Large intestine (tissue), 3 donors: ENCODE measurements around the gene C19orf73. TPM values are rescaled to one million over a fixed set of nuclear protein-coding genes. Genes with fewer than 3 reads are reported as not detected.
A peak's percentile ranks its signal among the peaks of the same experiment; 100 is the strongest.
"Not testable (repeated sequence)": the region's sequence is repeated elsewhere in the genome, so short reads cannot be mapped to it uniquely, and the experiment has no call there.

Source experiments
- DNase-seq, 2 donors: peaks; one replicate each; pipeline versions ENCODE4 v3.0.0 to v3.0.0-alpha.2; 2013
- H3K27ac ChIP-seq: one replicate; pipeline ENCODE4 v1.5.1; 2013; ENCODE audit warnings: low read length
- H3K27me3 ChIP-seq: 2 replicates; pipeline ENCODE4 v1.6.1; 2013; ENCODE audit warnings: low read length; ENCODE audit not compliant: control insufficient read depth, insufficient read depth
- H3K36me3 ChIP-seq: 2 replicates; pipeline ENCODE4 v1.6.1; 2013; ENCODE audit warnings: low read length; ENCODE audit not compliant: control insufficient read depth, insufficient read depth
- H3K4me1 ChIP-seq: one replicate; pipeline ENCODE4 v1.6.1; 2013; ENCODE audit warnings: low read length; ENCODE audit not compliant: control insufficient read depth, insufficient read depth
- H3K4me3 ChIP-seq: one replicate; pipeline ENCODE4 v1.5.1; 2013; ENCODE audit warnings: low read length
- H3K9me3 ChIP-seq: one replicate; pipeline ENCODE4 v1.6.1; 2013; ENCODE audit warnings: mild to moderate bottlenecking, low read depth, low read length, moderate library complexity; ENCODE audit not compliant: control insufficient read depth
- WGBS: methylation state at CpG from one replicate; pipeline ENCODE4 v1.1.5; 2013; ENCODE audit warnings: low lambda C conversion rate; ENCODE audit not compliant: insufficient coverage; 5-methylcytosine and 5-hydroxymethylcytosine counted together
- polyA plus RNA-seq: library from polyadenylated mRNA; unstranded; fragments of 120-200 nt; gene quantifications from one replicate; pipeline ENCODE4 v1.2.1, GENCODE V29; 2013

C19orf73 gene
- polyA plus RNA-seq, 1 donor, result 1.4 TPM

DNA sequence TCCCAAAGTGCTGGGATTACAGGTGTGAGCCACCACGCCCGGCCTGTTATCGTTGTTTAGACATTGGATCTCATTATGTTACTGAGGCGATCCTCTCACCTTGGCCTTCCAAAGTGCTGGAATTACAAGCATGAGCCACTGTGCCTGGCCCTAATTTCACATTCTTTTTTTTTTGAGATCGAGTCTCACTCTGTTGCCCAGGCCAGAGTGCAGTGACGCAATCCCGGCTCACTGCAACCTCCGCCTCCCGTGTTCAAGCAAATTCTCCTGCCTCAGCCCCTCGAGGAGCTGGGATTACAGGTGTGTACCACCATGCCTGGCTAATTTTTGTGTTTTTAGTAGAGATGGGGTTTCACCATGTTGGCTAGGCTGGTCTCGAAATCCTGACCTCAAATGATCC, 4.3 kb upstream of the C19orf73 start:
- not testable (repeated sequence) for H3K9me3 ChIP-seq, H3K36me3 ChIP-seq, H3K4me3 ChIP-seq, DNase-seq, H3K27ac ChIP-seq
- Histone ChIP-seq H3K27me3 (peaks cover 22% of the 10 kb centered on the region), H3K4me1 (peaks cover 15% of the 10 kb centered on the region)
- no CpG with 5 or more reads among the region's 11 CpGs for WGBS

DNA sequence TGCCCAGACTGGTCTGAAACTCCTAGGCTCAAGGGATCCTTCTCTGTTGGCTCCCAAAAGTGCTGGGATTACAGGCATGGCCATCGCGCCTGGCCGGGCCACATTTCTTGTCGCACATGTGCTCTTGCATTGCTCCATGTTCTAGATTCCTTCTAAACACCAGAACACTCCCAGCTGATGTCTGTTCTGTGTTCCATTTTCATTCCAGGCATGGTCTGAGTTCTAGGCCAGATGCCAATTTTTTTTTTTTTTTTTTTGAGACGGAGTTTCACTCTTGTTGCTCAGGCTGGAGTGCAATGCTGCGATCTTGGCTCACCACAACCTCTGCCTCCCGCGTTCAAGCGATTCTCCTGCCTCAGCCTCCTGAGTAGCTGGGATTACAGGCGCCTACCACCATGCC, 2.9 kb upstream of the C19orf73 start:
- not testable (repeated sequence) for H3K4me3 ChIP-seq, H3K27ac ChIP-seq, DNase-seq, H3K36me3 ChIP-seq, H3K9me3 ChIP-seq
- Histone ChIP-seq H3K27me3 (peaks cover 22% of the 10 kb centered on the region), H3K4me1 (peaks cover 21% of the 10 kb centered on the region)
- WGBS, result no CpG with 5 or more reads among the region's 10 CpGs

DNA sequence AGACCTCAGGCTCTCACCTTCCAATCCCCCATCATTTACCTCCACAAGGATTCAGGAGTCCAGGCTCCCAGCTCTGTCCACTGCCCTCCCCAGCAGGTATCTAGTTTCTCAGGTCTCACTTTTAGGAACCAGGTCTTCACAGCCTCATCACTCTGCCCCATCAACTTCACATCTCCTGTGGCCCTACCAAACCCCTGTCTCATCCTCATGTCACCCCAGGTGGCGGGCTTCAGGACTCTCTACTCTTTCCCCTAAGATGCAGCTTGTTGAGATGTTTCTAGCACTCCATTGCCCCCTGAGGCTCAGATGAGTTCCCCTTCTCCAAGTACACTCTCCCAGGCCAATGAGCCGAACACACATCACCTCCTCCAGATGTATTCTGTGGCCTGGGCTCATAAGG, 1.9 kb upstream of the C19orf73 start:
- 80% methylated on average over 1 of the region's 2 CpGs for WGBS
- no peak for DNase-seq
- H3K27ac ChIP-seq, result no peak overlapping the region
- peaks cover 3% of the 10 kb centered on the region for H3K9me3 ChIP-seq
- H3K27me3 ChIP-seq, result peaks cover 19% of the 10 kb centered on the region
- H3K4me1 ChIP-seq, result peaks cover 21% of the 10 kb centered on the region
- no peak overlapping the region for H3K4me3 ChIP-seq
- H3K36me3 ChIP-seq, result peaks cover 3% of the 10 kb centered on the region

DNA sequence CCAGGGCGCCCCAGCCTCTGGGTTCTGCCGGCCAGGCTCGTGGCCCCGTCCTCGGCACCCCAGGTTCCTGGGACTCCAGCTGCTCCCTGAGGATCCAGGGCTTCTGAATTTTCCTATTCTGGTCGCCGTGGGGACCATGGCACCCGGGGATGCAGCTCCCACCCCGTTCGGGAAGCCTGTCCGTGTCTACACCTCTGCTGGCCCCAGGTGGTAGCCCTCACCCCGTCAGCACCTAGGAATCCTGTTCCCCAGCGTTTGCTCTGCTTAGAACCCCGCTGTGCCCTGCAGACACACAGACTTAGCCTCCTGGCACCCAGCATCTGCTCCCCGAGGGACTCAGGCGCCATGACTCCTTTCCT, 1.4 kb upstream of the C19orf73 start:
- H3K4me3 ChIP-seq, result no peak overlapping the region
- WGBS, result no CpG with 5 or more reads among the region's 16 CpGs
- H3K36me3 ChIP-seq, result peaks cover 3% of the 10 kb centered on the region
- H3K27me3 ChIP-seq, result peaks cover 19% of the 10 kb centered on the region
- peaks cover 21% of the 10 kb centered on the region for H3K4me1 ChIP-seq
- DNase-seq, result no peak
- peaks cover 3% of the 10 kb centered on the region for H3K9me3 ChIP-seq
- no peak overlapping the region for H3K27ac ChIP-seq

DNA sequence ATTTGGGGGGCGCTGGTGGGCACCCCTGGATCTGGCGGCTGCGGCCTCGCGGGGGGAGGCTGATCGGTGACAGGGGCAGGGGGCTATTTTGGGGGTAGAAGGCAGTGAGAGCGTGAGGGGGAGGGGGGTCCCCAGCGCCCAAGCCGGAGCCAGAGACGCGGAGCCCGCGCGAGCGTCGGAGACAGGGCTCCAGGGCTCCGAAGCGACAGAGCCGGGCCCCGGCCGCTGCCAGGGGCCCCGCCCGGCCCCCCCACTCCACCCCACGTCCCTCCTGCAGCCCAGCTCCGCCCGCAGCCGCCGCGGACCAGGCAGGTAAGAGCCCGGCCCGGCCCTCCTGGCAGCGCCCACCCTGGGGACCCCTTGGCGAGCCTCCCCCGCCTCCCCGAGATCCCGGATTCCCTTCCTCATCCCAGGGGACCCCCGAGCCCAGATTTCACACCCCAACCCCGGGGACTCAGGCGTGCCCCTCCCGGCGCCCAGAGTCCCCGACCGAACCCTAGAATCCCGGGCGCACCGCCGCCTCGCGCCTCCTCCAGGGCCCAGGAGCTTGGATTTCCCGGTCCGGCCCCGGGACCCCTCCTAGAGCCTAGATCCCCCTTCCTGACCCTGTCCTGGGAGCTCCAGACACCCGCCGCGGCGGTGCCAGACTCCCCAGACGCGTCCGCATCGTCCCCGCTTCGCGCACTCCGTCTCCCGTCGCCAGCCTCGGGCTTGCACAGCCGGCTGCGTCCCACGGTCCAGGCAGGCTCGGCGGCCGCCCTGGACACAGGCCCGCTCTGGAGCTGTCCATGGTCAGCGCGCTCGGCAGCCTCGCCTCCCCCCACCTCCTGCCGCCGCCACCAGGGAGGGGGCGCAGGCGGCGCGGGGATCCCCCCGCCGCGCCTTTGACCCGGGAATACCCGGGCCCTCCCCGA, 725 bp upstream of the C19orf73 start, which contains the start of gene PPFIA3:
PPFIA3 (plus strand) TSS at position 134 of the 914 bp plus-strand sequence. CDS start 8,330 bp downstream, outside the sequence.
- Histone ChIP-seq H3K9me3 (peaks cover 3% of the 10 kb centered on the region), H3K4me1 (peaks cover 18% of the 10 kb centered on the region), H3K36me3 (peaks cover 3% of the 10 kb centered on the region), H3K27ac (peak within 1 kb of the TSS; percentile 97), H3K4me3 (peak within 1 kb of the TSS; percentile 90), H3K27me3 (peaks cover 19% of the 10 kb centered on the region)
- DNase-seq, result peak in 1 of 2 donors; percentile 41
- WGBS, result no CpG with 5 or more reads among the region's 90 CpGs

DNA sequence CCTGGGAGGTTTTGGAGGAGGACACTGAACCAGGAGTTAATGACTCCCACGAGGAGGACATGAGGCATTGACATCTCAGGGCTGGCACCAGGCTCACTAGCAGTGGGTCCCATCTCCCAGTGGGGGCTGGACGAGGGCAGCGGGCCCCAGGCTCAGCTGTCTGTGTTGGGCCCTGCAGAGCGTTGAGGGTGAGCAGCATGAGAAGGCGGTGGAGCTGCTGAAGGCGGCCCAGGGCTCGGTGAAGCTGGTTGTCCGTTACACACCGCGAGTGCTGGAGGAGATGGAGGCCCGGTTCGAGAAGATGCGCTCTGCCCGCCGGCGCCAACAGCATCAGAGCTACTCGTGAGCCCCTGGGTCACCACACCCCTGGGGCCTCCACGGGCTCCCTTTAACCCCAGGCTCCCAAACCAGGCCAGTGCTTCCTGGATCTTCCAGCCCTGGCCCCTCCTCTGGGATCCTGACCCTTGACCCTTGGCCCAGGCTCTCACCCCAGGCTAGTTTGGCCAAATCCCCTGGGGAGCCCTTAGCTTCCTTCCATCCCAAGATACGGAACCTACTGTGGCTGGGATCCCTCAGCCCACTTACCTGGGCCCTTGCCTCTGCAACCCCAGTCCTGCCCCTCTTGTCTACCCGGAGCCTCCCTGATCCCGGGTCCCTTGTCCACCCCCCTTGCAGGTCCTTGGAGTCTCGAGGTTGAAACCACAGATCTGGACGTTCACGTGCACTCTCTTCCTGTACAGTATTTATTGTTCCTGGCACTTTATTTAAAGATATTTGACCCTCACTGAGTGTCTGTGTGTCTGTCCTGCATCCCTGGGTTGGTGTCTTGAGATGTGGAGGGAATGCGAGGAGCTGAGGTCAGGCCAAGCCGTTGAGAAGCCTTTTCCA, 1.0 kb downstream of the C19orf73 start:
- peaks cover 3% of the 10 kb centered on the region for H3K9me3 ChIP-seq
- H3K27ac ChIP-seq, result peak overlapping the region; percentile 97
- no CpG with 5 or more reads among the region's 26 CpGs for WGBS
- DNase-seq, result no peak
- peaks cover 22% of the 10 kb centered on the region for H3K4me1 ChIP-seq
- H3K4me3 ChIP-seq, result peak overlapping the region; percentile 90
- peaks cover 3% of the 10 kb centered on the region for H3K36me3 ChIP-seq
- peaks cover 19% of the 10 kb centered on the region for H3K27me3 ChIP-seq

DNA sequence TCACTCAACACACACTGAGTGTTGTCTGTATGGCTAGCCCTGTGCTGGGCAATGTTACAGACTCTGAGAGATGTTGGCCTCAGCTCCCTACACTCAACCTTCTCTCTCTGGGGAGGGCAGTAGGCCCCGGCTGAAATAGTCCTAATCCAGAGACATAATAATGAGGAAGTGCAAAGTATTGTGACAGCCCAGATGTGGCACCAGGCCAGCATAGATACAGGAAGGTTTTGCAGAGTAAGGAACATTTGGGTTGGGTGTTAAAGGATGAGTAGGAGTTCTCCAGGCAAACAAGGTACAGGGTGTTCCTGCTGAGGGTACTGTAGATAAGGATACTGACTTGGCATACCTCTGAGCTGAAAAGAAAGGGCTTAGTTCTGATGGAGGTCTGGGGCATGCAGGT, 2.4 kb downstream of the C19orf73 start:
- no CpG with 5 or more reads among the region's 1 CpG for WGBS
- Histone ChIP-seq H3K4me1 (peaks cover 22% of the 10 kb centered on the region), H3K4me3 (no peak overlapping the region), H3K27me3 (peaks cover 19% of the 10 kb centered on the region), H3K36me3 (peaks cover 3% of the 10 kb centered on the region), H3K27ac (no peak overlapping the region), H3K9me3 (peaks cover 3% of the 10 kb centered on the region)
- no peak for DNase-seq

DNA sequence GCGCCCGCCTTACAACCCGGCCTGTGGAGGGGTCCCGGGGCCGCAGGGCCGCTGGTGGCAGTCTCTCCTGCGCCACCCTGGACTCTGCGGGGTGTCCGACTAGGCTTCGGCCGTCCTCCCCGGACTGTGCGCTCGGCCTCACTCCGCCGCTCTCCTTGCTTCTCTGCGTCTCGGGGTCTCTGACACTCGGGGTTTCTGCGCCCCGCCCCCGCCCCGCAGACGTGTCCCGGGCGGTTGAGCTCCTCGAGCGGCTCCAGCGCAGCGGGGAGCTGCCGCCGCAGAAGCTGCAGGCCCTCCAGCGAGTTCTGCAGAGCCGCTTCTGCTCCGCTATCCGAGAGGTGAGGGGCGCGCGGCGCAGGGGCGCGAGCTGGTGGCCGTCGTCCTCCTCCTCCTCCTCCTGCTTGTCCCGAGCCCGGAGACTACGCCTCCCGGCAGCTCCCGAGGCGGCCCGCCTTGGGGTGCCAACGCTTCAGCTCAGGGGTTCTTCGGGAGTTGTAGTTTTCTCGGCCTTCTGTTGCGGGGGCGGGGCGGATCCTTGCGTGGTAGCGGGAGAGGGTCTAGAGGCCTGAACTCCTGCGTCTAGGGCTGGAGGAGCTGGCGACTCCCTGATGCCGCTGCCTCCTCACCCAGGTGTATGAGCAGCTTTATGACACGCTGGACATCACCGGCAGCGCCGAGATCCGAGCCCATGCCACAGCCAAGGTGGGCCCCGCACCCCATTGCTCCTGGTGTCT, 4.1 kb downstream of the C19orf73 start:
- H3K4me1 ChIP-seq, result peaks cover 21% of the 10 kb centered on the region
- WGBS, result no CpG with 5 or more reads among the region's 68 CpGs
- peak overlapping the region; percentile 73 for H3K4me3 ChIP-seq
- H3K27me3 ChIP-seq, result peaks cover 3% of the 10 kb centered on the region
- H3K27ac ChIP-seq, result peak overlapping the region; percentile 67
- H3K9me3 ChIP-seq, result peaks cover 2% of the 10 kb centered on the region
- DNase-seq, result peak; percentile 48 to 73
- H3K36me3 ChIP-seq, result peaks cover 3% of the 10 kb centered on the region

DNA sequence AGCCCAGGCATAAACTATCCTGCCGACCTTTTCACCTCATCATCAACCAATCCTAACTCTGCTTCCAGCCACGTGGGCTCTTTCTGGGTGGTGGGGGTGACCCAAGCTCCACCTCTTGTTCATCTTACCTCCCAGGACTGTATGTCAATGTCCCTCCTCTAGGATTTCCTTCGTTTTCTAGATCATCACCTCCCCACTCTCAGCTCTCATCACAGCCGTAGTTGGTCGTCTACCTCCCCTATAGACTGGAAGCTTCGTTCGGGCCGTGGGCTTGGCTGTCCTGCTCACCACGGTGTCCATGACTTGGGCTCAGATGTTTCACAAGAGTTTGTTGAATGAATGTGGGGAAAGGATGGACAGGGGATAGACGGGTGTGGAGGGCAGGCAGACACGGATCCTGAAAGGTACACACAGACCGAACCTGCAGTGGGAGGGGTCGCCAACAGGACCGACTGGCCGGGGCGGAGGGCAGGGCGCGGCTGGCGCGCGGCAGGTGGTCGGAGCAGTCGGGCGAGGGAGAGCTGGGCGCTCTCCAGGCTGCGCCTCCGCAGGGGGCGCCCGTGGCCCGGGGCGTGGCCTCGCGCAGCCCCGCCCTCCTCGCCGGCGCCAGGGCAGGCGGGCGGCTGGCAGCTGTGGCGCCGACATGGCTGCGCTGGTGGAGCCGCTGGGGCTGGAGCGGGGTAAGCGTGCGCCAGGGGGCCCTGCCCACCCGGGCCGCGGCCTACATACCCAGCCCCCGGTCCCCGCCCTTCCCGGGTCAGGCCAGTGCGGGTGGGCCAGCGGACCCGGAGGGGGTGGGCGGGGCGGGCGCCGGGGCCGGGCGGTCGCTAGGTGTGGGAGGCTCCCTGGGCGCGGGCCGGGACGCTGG, 4.9 kb downstream of the C19orf73 start, which contains the start of gene LIN7B:
LIN7B (plus strand) TSS at position 609 of the 868 bp plus-strand sequence; CDS start at position 644, 35 bp downstream.
- DNase-seq, result peak; percentile 67 to 79
- no CpG with 5 or more reads among the region's 66 CpGs for WGBS
- H3K27ac ChIP-seq, result peak within 1 kb of the TSS; percentile 67

More for the DNA sequence above, 4.9 kb downstream of the C19orf73 start, which contains the start of gene LIN7B:
- H3K36me3 ChIP-seq, result peaks cover 10% of the 10 kb centered on the region
- H3K4me3 ChIP-seq, result peak within 1 kb of the TSS; percentile 73
- no peaks in the 10 kb centered on the region for H3K9me3 ChIP-seq
- peaks cover 19% of the 10 kb centered on the region for H3K4me1 ChIP-seq
- H3K27me3 ChIP-seq, result no peaks in the 10 kb centered on the region
